GM21515 (cell line): ENCODE measurements around the gene DAB2IP.

Experiments used
- ATAC-seq: cut with Tn5 transposase; IDR thresholded peaks from one replicate; pipeline ENCODE4 v1.9.1; 2021; ENCODE audit not compliant: unreplicated experiment

The DAB2IP gene

DNA sequence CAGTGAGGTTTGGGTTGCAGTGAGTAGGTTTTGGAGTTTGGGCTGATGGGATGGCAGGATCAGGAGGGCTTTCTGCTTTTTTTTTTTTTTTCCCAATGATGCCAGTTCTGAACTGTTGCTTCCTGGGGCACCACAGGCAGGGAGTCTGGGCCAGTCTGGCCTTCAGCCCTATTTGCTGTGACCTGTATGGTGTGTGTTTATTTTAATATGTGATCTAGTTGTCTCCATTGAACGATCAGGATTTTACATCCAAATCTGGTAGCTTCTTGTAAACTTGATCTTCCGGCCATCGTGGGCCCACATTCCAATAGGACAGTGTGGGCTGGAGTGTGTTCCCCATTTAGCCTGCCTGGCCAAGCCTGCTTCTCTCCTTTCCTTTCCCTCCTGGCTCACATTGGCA lies 25.8 kb upstream of the DAB2IP start:
- ATAC-seq: no peak

DNA sequence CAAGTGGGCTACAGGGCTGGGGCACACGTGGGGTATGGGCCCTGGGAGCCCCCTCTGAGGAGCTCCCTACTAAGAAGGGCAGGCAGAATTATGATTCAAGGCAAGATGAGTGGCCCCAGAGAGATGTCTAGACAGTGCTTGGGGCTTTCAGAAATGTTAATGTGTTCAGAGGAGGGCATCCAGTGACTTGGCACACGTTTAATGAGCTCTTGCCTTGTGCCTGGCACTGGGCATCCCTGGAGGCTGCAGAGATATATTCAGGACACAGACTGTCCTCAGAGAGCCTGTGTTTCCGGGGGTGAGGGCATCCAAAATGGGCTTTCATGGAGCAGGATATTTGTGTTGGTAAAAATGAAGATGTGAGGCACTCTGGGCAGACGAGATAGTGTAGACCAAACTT lies 25.4 kb upstream of the DAB2IP start:
- no peak for ATAC-seq

DNA sequence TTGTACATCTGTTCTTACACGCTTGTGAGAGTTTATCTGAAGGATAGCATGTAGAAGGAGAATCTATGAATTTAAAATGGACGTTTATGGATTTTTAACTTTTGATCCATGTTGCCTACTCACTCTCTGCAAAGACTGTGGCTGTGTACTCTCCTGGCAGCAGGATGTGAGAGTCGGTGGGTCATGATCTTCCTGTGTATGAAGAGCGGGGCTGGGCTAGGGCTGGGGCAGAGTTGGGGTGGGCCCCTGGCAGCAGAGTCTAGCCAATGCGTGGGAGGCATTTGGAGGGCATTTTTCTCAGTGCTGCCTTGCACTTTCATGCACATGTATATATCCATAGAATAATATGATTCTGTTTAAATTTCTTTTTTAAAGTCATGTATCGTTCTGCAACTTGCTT lies 24.0 kb upstream of the DAB2IP start:
- ATAC-seq: no peak

DNA sequence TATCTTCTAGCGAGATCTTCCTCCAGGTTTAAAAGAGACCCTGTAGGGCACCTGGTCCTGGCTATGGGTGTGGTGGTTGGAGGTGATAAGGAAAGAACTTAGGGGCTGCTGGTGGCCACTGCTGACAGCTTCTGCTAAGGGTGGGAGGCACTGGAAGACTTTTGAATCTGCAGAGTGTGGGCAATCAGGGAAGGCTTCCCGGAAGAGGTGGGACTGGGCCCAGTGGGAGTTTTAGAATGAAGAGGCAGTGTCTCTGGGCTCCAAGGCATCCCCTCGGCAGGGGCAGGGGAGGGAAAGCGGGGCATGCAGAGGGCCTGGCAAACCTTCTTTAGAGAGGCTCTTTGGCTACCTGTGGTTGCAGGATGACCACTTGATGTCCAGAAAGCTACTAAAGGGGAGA lies 23.0 kb upstream of the DAB2IP start:
- ATAC-seq: no peak

DNA sequence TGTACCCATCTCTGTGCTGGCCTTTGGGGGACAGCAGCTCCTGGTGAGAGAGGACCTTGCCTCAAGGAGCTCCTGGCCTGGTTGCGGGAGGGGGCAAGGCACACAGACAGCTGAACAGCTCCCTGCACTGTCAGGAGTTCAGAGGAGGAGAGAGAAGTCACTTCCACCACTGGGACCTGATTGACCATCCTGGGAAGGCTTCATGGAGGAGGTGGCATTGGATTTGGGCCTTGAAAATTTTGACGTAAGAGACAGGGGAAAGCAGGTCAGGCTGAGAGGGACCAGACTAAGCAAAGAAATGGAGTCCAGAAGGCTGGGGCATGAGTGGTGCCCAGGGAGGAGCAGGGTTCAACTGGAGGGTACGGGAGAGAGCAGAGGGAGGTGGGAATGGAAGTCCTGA lies 20.3 kb upstream of the DAB2IP start:
- no peak for ATAC-seq

DNA sequence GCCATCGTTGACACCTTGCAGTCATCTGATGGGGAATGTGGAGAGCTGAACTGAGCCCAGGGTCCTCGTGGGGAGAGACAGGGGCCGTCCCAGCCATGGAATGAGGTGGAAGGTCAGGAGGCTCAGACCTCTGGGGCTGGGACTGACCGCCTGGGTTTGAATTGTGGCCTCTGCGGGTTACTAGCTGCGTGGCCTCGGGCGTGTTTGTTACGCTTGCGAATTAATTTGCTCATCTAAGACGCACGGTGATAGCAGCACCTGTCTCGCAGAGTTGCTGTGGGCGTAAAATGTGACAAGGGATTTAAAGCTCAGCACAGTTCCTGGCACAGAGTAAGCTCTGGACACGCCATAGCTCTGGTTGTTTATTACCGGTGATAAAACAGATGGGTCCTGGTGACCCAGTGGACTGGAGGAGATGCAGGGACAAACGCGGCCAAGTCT lies 19.4 kb upstream of the DAB2IP start:
- ATAC-seq: no peak

DNA sequence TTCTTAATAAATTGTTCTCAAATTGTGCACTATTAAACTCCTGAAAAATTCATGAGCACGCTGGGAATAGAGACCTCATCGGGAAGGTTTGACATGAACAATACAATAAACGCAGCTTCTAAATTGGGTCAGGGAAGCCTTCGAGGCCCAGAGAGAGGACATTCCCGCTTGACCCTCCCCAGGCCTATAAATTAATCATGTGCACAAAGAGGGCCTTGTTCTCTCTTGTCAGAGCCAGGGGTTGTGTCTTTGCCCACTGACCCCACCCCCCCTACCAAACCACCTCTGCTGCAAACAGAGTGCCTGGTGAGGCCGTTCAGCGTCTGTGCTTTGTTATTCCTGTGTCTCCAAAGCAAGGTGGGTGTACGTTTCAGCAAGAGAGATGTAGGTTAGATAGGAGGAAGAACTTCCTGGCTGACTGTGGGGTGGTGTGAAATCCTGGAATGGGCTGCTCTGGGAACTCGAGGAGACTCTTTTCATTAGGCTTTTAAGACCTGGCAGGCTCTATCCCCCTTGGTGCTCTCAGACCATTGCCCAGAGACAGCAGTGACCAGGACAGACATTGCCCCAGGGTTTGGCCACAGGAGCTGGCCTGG lies 18.2 kb upstream of the DAB2IP start:
- no peak for ATAC-seq

DNA sequence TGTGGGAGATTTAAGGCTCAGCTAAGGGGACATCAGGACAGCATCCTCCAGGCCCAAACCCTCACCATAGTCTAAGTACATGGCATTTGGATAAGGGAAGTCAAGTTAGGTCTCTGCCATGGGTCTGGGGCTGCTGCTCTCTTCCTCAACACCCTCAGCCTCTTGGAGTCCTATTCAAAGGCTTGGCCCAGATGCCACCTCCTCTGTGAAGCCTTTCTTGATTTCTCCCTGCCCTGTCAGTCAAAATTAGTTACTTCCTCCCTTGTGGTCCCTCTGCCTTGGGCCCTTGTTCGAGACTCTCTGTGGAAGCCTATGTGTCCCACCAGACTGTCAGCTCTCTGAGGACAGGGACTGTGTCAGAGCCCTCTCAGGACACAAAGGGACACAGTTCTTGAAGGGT lies 17.7 kb upstream of the DAB2IP start:
- no peak for ATAC-seq

DNA sequence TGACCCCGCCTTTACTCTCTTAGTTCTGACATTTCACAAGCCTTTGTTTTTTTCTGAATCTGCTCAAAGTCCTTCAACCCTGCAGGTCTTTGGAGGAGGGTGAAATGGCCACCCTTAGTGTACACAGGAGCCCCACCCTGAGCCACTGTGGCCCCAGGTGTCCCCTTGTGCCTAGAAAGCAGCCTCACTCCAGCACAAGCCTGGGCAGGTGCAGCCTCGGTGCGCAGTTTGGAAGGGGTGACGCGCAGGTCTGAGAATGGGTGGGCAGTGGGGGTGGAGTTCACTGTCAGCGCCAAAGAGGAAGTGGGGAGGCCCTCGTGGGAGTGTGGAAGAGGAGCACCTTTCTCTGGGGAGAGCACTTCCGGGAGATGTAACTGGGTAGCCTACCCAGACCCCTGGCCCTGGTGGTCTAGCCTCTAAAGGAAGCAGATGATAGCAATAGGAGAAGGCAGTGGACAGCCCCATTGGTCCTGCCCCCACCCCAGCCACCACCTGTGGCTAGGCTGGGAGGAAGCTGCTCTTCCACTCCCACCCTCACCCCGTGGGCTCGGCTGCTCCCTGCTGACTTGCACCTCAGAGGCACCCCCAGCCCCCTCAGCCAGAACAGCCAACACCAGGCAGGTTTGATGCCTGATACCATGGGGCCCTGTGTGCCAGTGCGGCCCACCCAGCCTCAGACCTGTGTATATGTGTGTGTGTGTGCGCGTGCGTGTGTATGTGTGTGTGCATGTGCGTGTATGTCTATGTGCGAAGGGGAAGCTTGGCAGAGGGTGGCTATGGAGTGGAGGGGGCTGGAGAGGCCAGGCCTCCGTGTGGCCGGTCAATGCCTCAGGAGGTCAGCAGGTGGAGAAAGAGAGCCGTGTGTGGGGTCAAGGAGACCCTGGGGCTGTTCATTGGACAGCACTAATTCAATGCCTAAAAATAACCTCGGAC lies 16.8 kb upstream of the DAB2IP start:
- ATAC-seq: no peak

DNA sequence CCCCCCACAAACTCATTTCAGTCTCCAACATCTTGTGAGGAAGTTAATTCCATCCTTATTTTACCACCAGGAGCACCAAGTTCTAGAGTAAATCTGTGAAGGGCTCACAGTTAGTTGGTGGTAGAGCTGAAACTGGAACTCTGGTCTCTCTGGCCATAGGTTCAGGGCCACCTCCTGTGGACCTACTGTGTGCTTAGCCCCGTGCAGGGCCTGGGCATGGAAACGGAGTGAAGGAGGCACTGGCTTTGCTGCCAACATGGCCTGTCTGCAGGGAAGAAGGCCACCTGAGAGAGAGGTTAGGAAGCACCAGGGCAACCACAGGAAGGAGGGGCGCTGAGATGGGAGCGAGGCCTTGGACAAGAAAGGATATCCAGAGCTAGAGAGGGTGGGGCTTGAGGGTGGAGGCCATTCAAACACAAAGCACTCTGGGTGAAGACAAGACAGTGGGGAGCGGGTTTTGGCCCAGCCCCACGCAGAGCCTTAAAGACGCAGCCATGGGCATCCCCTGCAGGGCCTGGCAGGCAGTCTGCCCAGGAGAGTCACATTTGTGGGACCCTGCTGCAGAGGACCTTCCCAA lies 16.0 kb upstream of the DAB2IP start:
- ATAC-seq: no peak

DNA sequence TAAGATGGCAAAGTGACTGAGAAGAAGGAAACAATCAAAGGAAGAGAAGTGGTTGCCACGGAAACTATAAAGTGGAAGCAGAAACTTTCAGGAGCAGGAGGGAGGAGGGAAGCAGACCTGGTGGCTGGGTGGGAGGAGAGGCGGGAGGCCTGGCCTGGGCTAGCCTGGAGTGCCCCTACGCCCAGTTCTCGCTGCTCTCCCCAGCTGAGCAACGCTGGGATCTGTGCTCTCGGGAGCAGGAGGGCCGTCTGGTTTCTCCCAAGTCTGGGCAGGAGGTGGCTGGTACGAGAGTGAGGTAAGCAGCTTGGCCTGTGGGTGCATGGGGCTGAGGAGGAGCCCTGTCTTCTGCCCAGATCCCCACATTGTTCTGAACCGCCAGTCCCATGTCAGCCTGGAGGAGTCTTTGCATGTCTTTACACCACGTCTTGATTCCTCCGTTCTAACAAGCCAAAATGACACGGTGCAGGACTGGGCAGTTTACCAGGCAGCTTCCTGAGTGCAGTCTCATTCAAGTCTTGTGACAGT lies 15.0 kb upstream of the DAB2IP start:
- no peak for ATAC-seq

DNA sequence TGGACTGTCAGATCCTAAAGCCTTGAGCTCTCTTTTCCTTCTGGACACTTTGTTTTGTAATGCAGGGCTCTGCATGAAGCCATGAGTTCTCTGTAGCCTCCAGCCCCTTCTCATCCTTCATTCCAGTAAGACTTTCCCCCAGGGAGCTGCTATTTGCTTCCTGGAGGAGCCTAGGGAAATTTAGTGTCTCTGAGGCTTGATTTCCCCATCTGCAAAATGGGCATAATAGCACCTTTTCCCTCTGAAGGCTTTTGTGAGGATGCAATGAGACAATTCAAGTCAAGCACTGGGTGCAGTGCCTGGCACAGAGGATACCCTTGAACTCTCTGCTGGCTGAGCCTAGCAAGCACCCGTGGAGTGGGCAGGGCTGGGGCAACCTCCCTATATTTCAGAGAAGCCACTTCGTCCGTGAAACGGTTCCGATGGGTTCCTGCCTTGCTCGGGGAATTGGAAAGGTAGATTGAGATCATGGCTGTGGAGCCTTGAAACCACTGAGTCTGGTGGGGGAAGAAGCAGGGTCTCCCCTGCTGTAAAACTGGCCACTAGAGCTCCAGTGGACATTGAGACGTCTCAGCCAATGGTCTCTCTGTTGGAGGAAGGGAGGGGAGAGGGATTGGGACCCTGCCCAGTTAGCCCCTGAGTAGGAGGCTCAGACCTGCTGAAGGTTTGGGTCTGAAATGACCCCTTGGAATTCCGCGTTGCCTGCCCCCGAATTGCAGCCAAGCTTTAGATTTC lies 14.3 kb upstream of the DAB2IP start:
- ATAC-seq: no peak

DNA sequence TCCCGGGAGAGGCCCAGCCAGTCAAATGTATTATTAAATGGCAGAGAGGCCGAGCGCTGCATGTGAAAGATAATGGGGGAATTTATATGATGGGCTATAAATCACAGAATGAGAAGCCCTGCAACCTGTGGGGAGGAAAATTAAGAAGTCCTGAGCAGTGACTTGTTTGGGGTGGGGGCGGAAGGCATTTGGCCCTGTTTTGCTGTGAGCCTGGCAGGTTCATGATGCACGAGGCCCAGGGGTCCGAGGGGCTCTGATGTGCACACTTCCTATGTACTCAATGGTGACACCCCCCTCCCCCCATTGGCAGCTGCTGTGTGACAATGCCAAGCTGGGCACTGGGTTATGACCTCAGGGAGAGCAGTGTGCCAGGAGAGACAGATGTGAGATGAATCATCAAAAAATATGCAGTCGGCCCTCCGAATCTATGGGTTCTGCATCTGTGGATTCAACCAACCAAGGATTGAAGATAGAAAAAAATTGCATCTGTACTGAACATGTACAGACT lies 13.7 kb upstream of the DAB2IP start:
- ATAC-seq: no peak

DNA sequence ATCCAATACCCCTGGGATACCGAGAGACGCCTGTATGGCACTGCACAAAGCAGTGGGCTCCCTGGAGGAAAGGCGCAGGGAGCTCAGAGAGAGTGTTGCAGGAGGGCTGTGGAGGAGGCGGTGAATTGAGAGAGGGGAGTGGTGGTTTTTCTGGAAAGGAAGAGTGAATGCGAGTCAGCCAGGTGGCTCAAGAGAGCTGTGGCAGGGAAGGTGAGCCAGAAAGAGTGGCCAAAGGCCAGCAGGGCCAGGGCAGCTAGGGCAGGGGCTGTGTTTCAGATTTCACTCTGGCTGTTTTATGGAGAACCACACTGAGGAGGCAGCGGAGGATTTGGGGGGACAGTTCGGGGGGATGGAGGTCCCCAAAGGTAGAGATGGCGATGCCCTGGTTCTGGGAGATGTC lies 13.0 kb upstream of the DAB2IP start:
- no peak for ATAC-seq

DNA sequence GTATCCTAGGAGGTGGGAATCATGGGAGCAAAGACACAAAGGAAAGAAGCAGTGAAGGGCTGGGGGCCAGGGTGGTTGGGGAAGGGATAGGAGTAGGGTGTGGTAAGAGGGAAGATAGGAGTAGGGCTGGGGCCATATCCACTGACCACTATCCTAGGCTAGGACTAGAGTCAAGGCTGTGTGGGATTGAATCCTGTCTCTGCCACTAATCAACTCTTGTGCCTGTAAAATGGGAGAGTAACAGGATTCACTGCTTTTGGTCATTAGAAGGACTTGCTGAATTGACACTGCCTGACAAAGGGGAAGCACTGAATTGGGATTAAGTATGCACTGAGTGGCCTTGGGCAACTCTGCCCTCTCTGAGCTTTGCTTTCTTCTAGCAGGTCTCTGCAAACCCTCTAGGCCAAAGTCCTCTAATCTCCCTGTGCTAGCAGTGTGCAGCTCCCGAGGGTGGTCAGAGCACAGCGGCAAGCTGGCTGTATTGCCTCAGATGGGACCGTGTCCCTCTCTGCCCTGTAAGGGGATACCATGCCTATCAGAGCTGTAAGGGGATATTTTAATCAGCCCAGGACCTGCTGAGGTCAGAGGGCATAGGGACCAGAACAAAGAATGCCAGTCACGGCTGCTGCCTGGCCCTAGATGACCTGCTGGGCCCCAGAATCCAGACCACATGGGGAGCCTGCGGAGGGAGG lies 12.4 kb upstream of the DAB2IP start:
- no peak for ATAC-seq

DNA sequence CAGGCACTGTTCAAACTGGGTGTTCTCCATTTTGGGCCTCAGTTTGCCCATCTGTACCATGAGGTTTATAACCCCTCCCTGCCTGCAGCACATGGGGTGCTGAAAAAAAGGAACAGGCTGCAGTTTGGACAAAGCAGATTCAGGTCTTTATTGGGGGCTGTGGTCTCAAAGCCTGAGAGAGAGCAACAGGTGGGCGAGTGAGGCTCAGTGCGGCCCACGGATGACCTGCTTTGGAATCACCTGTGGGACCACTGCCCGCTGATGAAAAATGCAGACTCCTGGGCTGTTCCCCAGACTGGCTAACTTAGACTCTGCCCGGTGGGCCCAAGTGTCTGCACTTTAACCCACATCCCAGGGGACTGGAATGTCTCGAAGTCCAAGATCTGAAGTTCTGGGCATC lies 11.8 kb upstream of the DAB2IP start:
- ATAC-seq: no peak

DNA sequence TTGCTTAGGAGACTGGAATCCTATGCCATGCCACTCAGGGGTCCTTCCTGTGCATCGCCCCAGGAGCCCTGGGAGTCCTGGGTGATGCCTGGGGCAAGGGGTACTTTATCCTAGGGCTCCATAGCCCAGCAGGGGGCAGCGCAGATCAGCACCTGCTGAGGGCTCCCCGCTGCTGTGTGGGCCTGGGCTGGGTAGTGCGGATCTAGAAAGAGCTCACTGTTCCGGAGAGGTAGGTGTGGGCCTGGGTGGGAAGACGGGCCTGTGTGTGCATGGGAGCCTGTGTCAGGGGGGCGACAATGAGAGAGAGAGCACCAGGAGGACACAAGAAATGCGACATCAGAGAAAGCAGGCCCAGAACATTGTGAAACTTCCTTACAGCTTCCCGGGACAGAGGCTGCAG lies 11.4 kb upstream of the DAB2IP start:
- no peak for ATAC-seq

DNA sequence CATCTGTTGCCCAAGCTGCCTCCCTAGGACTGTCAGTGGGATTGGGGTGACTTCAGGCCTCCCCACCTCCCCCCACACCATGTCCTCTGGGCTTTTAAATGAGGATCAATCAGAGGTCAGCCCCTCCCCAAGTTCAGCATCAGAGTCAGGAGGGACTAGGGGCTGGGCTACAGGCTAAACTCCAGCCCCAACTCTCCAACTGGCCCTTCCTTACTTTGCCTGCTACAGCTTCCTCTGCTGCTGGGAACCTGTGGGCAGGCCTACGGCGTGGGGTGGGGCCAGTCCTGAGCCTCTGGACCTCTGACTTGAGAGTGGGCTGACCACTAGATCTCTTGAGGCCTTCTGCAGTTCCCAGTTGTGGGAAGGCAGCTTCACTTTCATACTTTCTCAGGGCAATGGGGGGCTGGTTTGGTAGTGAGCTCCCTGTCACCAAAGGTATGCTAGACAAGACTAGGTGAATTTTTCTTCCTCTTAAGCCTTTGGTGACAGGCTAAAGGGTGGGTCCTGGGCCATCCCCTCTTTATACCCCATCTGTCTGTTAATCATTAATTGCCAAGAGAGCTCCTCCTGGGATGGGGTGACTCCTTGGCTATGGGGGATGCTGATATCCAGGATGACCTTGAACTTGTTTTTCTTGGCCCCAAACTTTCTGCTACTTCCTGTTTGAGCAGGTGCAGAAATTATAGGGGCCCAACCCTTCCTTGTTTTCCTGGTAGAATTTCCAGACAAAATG lies 10.8 kb upstream of the DAB2IP start:
- ATAC-seq: no peak

DNA sequence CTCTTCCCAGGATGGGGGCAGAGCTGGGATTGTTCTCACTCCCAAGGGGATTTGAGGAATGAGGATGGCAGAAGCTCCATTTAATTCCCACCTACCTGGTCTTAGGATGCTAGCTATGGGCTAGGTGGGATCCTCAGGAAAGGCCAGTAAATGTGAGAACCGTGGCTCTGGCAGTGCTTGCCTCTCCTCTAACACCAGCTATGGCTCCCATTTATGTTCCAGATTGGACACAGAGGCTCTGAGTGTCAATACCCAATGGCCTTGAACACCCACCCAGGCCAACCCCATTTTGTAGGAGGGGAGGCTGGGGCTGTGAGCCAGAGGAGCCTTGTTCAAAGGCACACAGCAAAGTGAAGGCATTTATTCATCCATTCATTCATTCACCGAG lies 10.2 kb upstream of the DAB2IP start:
- ATAC-seq: no peak

DNA sequence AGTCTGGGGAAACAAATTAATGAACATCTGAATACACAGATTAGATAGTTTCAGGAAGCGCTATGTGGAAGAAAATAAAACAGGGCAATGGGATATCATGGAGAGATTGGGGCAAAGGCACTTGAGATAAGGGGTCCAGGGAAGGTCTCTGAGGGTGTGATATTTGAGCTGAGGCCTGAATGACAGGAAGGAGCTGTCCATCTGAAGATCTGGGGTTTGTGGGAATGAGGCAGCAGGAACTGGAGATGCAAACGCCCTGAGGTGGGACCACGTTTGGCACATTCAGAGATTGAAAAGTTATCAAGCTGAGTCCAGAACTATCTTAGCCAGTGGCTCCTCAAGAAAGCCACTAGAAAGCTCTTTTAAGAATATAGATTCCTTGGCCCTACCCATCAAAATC lies 8.7 kb upstream of the DAB2IP start:
- no peak for ATAC-seq
